GM18505 (cell line): Measurements from ENCODE around the gene CXCL13.
"Not testable (repeated sequence)": the region's sequence is repeated elsewhere in the genome, so short reads cannot be mapped to it uniquely, and the experiment has no call there.

ENCODE experiments used
- ATAC-seq: cut with Tn5 transposase; IDR thresholded peaks from one replicate; pipeline ENCODE4 v1.9.1; 2021; ENCODE audit not compliant: unreplicated experiment
- POLR2A ChIP-seq: IDR thresholded peaks from 4 replicates; pipeline ENCODE4 v1.6.1; 2011; ENCODE audit warnings: borderline replicate concordance; ENCODE audit not compliant: insufficient read depth, insufficient read length; ENCODE audit errors: extremely low read depth

The CXCL13 gene

GRCh38 chr4:77653162-77653758 is 47.6 kb downstream of the CXCL13 start:
- no peak for ATAC-seq
- TF ChIP-seq POLR2A = no peak

GRCh38 chr4:77660318-77660717 is 54.7 kb downstream of the CXCL13 start:
- not testable (repeated sequence) for ATAC-seq
